HG03280 (cell line): Measurements from ENCODE around the gene P4HA1.

ENCODE experiments used
- ATAC-seq: cut with Tn5 transposase; IDR thresholded peaks from one replicate; pipeline ENCODE4 v1.9.1; 2021; ENCODE audit warnings: mild to moderate bottlenecking, moderate library complexity; ENCODE audit not compliant: unreplicated experiment

Gene P4HA1

DNA sequence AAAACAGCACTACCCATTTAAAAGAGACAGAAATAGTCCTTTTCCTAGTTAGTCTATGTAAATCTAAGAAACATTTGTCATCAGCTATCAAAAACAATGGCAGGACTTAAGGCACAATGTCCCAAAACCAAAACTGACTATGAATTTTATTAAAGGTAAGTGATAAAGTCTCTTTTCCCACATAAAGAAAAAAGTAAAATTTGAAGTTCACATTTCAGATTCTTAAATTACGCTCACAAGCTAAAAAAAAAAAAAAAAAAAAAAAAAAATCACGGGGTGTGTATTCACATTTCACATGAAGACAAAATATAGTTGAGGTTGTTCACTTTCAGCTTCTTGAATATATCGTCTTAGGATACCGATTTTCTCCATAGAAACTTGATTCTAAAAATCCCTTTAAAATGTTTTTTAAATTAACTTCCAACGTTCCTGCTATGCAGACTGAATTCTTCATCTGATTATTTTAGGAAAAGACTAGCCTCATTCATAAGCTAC is 1.6 kb downstream of the P4HA1 start:
- ATAC-seq = no peak

DNA sequence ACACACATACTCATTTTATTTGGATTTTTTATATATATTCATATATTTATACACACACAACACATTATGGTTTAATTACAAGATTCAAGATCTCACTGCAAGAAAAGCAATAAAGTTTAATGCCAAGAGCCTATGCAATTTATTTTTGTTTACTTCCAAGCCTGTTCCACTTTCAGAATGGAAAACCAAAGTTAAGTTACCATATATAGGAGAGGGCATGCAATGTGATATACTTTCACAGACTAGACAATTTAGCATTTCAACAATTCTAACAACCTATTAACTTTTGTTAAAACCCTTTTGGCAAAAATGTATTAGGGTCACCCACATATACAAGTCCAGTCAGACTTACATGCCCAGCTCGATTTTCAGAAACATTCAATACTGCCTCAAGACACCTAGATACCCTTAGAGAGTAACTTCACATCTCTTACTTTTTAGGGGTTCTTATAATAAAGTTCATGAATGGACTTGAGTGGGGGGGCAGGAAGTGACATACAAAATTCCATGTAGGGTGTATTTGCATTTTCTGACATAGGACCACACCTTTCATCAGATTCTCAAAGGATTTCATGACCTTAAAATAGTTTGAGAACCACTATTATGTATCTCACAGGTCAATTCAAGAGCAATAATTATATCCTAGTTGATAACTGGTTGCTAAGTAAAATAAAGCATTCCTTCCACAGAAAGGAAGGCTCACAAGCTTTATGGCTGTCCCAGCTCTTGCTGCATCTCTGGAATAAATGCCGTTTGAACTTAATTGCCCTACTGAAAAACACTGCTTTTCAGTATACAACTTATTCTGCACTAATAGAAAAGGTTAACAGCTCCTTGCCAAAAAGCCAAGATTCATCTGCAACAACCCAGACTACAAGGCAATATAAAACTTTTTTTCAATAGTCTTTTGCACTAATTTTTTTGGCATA is 2.5 kb downstream of the P4HA1 start:
- ATAC-seq = no peak

DNA sequence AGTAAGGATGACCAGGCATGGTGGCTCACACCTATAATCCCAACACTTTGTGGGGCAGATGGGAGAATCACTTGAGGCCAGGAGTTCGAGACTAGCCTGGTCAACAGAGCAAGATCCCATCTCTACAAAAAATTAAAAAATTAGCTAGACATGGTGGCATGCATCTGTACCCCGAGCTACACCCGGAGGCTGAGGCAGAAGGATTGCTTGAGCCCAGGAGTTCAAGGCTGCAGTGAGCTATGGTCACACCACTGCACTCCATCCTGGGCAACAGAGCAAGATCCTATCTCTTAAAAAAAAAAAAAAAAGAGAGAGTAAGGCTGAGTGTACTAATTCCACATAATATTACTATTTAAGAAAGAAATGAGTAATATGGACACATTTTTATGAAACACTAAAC is 3.8 kb downstream of the P4HA1 start:
- ATAC-seq = no peak

DNA sequence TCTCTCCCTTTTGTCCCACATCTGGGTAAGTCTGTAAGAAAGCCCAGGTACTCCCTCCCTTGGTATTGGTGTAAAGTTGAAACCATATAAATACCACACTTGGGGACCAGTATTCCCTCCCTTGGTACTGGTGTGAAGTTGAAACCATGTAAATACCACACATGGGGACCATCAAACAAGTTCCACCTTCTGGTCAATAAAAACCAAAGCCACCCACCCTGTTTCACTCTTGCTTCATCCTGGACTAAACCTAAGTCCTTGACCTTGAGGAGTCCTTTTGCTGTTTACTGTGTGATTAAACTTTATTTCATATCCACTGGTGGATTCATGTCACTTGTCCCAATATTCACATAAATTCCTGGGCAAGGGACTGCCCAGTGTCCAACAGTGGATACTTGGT is 8.4 kb downstream of the P4HA1 start:
- no peak for ATAC-seq

DNA sequence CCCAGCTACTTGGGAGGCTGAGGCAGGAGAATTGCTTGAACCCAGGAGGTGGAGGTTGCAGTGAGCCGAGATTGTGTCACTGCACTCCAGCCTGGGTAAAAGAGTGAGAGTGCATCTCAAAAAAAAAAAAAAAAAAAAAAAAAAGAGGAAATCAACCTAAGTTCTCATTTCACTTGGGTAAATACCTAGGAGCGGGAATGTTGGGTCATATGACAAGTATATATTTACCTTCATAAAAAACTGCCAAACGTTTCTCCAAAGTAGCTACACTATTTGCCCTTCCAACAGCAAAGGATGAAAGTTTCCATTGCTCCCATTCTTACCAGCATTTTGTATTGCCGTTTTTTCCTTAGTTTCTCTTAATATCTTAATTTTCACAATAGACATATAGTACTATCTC is 9.8 kb downstream of the P4HA1 start:
- ATAC-seq = no peak

DNA sequence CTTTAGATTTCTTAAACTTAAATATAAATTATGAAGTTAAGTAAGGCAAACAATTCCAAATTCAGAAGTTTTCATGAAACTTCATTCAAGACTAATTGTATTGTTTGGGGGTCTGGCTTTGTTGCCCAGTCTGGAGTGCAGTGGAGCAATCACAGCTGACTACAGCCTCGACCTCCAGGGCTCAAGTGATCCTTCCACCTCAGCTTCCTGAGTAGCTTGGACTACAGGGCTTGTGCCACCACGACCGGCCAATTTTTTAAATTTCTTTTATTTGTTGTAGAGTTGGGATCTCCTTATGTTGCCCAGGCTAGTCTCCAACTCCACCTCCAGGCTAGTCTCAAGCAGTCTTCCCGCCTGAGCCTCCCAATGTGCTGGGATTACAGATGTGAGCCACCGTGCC is 12.5 kb downstream of the P4HA1 start:
- no peak for ATAC-seq

DNA sequence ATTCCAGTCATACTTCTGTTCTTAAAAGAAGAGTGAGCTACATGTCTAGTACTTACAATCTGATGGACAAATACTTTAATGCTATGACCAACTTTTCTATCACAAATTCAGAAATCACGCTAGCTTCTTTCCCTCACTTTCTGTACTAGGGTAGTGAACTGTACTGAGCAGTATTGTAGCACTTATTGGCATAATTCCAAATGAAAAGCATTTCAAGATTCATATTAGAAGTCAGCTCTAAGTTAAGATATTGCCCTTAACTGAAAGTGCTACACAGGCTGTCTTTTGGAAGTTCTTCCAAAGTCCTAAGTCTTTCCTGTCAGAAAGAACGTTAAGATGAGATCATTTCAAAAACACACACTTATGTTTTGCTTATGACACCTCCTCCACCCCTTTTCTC is 13.4 kb downstream of the P4HA1 start:
- no peak for ATAC-seq

DNA sequence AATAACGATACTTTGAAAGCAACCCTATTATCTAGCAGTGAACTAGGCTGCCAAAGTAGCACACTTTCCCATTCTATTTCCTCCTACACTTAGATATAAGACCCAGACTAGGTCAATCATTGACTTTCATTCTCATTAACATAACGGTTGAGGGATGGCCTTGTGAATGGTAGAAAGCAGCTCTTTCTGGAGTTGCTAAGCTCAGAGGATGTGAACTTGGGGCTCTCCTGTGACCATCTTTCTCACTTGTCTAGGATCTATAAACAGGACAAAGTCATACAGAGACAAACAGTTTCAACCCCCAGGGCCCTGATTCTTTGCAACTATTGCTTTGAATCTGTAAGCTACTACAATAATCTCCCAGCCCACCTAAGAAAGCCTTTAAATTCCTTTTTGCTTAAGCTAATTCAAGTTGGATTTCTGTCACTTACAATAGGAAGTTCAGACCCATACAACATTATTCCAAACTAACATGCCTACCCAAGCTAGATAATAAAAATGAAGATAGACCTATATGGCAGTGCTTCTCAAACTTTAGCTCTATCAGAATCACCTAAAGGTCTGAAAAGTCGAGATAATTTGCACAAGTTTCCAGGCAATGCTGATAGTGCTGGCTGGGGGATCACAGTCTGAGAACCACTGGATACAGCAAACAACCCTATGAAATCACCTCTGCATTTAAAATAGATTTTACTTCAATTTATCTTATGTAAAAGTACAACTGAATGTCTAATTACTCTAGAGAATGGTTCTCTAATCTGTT is 16.7 kb downstream of the P4HA1 start:
- ATAC-seq = peak; percentile 49

DNA sequence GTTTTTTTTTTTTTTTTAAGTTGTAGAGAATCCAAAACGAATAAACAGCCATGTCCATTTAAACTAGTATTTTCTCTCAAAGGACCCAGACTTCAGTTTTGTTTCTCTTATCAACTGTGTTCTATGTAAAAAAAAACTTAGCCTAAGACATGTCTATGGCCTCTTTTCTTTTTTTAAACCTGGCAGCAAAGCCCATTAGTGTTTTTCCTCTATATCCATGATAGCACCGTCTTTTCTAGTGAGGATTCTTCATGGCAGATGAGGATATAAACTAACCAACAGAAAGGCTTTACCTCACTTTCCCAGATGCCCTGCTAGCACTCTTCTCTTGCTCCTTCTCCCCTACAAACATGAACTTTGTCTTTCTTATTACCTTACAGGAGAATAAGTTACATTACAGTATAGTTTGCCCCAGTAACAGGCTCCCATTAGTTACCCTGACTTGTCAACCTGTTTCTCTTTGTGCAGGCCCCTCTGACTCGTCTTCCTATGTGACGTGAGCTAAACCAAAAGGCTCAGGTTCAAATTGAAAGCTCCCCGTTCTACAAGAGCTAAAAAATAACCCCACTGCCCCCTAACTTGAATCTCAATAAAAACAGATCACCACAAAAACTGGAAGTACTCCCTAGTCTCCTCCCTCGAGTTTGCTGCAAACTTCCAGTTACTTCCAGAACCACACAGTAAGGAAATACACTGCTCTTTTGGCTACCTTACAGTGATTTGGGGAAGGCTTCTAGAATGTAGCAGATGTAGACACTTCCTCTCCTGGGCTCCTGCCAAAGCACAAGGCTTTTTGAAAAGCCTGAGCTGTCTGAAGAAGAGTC is 20.1 kb downstream of the P4HA1 start:
- ATAC-seq = no peak

DNA sequence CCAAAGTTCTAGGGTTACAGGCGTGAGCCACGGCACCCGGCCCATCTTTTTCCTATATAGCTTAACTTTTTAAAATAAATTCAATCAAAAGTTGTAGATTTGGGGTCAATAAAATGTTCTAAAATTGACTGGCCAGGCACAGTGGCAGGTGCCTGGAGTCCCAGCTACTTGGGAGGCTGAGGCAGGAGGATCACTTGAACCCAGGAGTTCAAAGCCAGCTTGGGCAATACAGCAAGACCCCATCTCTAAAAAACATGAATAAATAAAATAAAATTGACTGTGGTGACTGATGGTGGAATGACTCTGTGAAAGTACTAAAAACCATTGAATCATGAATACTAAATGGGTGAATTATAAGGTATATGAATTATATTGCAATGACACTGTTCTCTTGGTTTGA is 20.8 kb downstream of the P4HA1 start:
- no peak for ATAC-seq

DNA sequence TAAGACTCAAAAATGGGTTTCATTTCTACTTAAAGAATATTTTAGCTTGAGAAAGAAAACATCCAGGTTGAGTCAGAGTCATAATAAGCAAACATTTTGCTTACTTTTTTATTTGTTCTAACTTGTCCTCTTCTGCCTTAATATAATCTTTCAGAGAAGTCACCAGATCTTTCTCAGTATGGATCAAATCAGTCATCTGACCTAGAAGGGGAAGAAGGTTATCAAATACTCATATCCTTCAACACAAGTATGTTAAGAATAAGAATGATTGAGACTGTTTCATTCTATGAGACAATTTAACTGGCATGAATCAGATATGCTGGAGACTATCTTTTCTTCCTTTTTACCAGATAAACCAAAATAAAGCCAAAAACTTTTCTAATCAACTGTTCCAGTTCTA is 23.0 kb downstream of the P4HA1 start:
- no peak for ATAC-seq

DNA sequence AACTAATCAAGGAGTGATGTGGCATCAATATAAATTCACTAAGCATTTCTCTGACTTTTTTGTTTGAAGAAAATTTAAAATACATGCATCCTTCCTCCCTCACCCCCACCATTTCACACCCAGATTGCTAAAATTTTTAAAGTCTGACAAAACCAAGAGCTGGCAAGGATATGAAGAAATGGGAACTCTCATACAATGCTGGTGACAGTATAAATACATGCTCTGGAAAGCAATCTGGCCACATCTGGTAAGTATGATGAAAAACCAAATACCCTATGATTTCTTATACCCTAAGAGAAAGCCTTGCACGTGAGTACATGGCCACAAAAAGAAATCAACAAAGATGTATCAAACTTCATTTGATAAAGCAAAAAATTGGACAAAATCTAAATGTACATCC is 31.2 kb downstream of the P4HA1 start:
- no peak for ATAC-seq

DNA sequence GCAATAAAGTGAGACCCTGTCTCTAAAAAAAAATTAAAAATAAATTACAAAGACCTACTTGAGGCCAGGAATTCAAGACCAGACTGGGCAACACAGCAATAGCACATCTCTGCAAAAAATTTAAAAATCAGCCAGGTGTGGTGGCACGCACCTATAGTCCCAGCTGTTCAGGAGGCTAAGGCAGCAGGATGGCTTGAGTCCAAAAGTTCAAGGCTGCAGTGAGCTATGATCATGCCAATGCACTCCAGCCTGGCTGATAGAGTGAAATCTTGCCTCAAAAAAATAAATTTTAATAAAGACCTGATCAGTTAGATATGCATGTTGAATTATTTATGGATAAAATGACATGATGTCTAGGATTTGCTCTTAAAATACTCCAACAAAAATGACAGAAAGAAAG is 34.9 kb downstream of the P4HA1 start:
- ATAC-seq = no peak

DNA sequence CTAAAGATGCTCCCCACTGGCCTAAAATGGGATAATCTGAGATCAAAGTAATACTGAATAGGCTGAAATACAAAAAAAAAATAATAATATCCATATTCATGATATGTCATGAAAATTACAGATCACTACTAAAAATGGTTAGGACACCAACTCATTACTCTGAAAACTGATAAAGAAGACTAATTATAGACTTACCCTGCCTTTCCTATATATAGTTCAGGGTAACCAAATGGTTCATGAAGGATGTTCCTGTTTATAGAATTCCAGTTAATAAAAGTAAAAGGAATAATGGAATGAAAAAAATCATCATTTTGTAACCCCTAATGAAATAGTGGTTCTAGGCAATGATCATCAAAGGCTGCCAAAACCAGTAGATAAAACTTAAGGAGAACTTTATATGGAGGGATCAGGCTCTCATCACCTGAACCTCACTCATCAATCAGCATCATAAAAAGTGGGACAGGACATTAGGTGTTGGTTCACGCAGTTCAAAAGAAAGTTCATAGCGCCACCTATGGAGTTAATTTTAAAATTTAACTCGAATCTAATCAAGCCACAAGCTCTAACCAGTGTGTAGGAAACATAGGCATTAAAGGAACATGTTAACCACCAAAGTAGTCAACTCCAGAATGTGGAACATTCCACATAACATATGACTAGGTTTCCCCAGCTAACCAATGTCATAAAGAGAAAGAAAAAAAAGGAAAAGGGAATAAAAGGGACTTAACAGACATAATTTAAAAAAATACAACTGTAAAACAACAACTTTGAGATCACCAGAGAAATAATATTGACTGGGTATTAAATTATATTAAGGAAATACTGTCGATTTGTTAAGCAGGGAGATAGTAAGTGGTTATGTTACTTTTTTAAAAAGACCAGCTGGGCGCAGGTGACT is 35.7 kb downstream of the P4HA1 start:
- ATAC-seq = no peak

DNA sequence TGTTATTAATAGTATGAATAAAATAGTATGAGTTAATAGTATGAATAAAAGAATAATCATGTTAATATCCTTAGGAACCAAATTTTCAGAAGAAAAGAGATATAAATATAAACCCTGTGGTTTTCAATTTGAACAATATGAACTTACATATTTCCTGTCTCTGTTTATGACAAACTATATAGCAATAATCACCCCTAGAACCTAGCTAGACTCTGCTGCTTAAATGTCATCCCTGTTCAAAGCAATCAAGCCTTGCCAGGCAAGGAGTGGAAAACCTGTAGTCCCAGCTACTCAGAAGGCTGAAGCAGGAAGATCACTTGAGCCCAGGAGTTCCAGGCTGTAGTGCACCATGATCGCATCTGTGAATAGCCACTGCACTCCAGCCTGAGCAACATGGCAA is 36.5 kb downstream of the P4HA1 start:
- ATAC-seq = no peak

DNA sequence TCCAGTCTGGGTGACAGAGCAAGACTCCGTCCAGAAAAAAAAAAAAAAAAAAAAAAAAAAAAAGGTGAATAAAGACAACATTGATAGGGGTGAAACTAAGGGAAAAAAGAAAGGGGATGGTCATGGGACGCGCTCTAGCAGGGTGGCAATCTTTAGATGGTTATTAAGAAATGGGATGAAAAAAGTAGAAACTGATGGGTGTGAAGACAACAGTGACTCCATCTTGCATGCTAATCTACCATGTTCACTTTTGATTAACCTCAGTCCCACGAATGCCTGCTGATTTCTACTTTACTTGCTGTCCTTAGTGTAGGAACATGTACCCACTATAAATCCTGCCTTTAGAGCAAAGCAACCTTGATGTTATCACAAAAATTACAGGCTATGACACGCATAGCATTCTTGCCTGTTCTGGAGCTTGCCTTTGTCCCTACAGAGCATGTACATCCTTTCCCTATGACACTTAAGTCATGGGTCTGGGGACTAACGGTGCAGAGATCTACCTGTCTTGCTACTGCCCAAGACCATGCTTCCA is 38.5 kb downstream of the P4HA1 start:
- no peak for ATAC-seq

DNA sequence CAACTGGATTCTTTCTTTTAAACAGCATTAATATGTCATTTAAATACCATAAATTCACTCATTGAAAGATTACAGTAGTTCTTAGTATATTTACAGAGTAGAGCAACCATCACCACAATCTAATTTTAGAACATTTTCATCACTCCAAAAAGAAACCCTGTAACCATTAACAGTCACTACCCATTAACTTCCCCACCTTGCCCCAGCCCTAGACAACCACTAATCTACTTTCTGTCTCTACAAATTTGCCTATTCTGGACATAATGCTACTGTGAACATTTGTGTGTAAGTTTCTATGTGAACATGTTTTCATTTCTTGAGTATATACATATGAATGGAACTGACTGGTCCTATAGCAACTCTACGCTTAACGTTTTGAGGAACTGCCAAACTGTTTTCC is 42.4 kb downstream of the P4HA1 start:
- peak; percentile 79 for ATAC-seq

DNA sequence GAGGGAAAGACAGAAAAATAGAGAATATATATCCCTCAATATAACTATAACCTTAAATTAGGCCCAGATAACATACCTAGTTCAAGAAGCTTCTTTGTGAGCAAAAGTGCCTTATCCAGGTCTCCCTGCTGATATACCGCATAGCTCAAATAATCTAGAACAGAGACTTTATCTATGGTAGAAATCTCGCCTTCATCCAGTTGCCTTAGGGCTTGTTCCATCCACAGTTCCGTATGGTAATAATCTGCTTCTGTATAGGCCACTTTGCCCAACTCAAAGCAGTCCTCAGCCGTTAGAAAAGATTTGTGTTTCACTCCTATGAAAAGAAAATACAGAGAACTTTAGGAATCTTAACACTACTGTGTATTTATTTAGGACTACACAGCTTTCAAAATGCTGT is 43.4 kb downstream of the P4HA1 start:
- no peak for ATAC-seq

DNA sequence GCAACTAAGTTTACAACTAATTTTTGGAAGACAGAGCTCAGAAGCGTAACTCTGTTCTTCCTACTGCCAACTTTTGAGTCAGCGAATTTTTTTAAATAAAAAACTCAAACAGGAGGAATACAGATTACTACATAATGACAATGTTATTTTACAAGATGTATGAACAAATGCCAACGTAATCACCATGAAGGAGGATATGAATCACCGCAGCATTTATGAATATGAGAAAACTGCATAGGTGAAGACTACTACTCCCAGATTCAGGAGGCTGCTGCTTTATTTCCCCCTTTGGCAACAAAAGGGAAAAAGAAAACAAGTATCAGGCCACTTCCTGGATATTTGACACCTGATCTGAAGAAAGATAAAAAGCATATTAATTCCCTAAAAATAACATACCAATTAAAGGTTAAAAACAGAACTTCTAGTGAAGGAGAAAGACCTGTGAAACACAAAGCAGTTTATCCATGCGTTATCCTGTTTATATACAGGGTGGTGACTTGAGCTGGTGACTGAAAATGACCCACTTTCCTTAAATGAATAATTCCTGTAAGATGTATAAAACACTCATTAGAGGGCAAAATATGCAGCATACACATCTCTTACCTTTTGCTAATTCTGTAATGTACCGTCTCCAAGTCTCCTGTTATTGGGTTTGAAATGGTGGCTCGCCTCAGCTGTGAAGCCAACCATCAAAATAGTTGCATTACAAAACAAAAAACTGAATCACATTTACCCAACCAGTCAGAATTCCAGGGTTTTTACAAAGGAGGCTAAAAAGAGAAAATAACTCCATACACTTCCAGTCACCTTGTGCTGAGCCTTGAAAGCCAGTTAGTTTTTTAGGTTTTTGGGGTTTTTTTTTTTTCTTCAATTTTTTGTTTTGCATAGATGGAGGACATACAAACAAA is 52.0 kb downstream of the P4HA1 start:
- no peak for ATAC-seq
